ENCODE results near the gene BLCAP. TPM values are rescaled to one million over a fixed set of nuclear protein-coding genes. Genes with fewer than 3 reads are reported as not detected.
A peak's percentile ranks its signal among the peaks of the same experiment; 100 is the strongest.

The BLCAP gene
- total RNA-seq, 4 donors from 2014 or later = 66.4 to 104 (median 78.1) TPM

DNA sequence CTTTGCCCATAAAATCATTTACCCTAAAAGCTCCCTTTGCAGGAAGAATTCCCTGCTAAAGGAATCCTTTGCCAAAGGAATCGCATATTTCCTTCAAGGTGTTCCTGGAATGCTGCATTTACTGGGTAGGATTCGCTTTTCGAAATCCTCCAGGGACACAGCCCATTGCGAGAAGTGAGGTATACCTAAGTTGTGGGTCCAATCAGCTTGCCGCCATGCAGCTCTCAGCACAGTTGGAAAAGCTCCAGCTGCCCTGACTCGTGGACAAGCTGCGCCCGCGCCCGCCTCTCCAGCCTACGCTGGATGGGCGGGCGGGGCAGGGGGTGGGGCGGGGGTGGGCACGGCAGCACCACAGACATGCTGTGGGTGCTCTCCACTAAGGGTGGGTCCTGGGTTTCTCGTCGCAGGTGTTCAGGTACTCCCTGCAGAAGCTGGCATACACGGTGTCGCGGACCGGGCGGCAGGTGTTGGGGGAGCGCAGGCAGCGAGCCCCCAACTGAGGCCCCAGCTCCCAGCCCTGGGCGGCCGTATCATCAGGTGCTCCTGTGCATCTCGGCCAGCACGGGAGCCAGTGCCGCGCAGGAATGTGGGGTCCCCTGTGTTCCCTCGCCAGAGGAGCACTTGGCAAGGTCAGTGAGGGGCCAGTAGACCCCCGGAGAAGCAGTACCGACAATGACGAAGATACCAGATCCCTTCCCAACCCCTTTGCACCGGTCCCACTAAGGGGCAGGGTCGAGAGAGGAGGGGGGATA lies 5.2 kb downstream of the BLCAP start:
- DNase-seq = no peak
- Histone ChIP-seq H3K36me3 (peaks cover 0 to 41% (median 2%) of the 10 kb centered on the region in 3 donors), H3K9me3 (no peaks in the 10 kb centered on the region), H3K4me1 (peaks cover 47 to 95% (median 72%) of the 10 kb centered on the region in 3 donors), H3K4me3 (peak overlapping the region in 3 of 4 donors; percentile 4 to 39 (median 37)), H3K27ac (peak overlapping the region; percentile 28 to 98 (median 56)), H3K27me3 (no peaks in the 10 kb centered on the region)
- intact Hi-C loops (cut with DNase I) = loop anchor here (10.0 kb wide), 1 partner anchor 138 kb away; no protein-coding TSS in a partner anchor
- TF ChIP-seq POLR2A (IDR thresholded peaks at IDR 0.05) = no peak
- TF ChIP-seq, protein P1, sequence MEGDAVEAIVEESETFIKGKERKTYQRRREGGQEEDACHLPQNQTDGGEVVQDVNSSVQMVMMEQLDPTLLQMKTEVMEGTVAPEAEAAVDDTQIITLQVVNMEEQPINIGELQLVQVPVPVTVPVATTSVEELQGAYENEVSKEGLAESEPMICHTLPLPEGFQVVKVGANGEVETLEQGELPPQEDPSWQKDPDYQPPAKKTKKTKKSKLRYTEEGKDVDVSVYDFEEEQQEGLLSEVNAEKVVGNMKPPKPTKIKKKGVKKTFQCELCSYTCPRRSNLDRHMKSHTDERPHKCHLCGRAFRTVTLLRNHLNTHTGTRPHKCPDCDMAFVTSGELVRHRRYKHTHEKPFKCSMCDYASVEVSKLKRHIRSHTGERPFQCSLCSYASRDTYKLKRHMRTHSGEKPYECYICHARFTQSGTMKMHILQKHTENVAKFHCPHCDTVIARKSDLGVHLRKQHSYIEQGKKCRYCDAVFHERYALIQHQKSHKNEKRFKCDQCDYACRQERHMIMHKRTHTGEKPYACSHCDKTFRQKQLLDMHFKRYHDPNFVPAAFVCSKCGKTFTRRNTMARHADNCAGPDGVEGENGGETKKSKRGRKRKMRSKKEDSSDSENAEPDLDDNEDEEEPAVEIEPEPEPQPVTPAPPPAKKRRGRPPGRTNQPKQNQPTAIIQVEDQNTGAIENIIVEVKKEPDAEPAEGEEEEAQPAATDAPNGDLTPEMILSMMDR (IDR thresholded peaks at IDR 0.05) = no peak
- WGBS, 2 donors = 24 to 46% methylated on average over 8 to 11 of the region's 36 CpGs

DNA sequence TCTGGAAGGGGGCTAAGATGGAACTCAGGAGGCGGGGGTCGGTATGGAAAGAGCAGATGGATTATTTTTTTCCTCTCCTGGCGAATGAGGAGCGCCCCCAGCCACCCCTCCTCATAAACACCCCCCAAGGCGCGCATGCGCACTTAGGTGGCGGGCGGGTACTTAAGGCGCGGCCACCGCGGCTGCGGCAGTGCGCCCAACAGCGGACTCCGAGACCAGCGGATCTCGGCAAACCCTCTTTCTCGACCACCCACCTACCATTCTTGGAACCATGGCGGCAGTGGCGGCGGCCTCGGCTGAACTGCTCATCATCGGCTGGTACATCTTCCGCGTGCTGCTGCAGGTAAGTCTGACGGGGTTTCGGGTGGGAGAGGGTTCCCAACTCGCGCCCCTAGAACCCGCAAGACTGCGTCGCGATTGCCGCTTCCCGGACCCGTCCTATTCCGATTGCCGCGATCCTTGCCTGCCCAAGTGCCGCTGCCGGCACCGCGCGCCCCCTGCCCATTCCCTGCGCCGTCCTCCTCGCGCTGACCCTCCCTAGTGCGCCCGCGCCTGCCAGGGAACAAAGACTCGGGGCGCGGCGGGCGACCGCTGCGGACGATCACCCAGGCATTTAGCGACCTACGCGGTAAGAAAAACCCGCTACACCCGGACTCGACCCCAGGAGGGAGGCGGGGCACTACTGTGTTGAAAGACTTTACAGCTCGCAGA lies 6.5 kb downstream of the BLCAP start, which contains the start of gene NNAT:
TSS of gene NNAT (plus strand) at position 190 of the 711 bp plus-strand sequence. CDS start at position 272, 82 bp downstream.
- Histone ChIP-seq H3K9me3 (no peaks in the 10 kb centered on the region), H3K27me3 (no peaks in the 10 kb centered on the region), H3K4me3 (peak within 1 kb of the TSS in 3 of 4 donors; percentile 22 to 54 (median 37)), H3K36me3 (peaks cover 0 to 53% (median 4%) of the 10 kb centered on the region in 3 donors), H3K4me1 (peaks cover 40 to 100% (median 72%) of the 10 kb centered on the region in 3 donors), H3K27ac (peak within 1 kb of the TSS in 3 of 4 donors; percentile 57 to 79 (median 65))
- DNase-seq = no peak
- 61 to 72% methylated on average over 11 to 51 of the region's 69 CpGs for WGBS, 2 donors
- TF ChIP-seq, protein P1 (IDR thresholded peaks at IDR 0.05) = no peak
- no peak for TF ChIP-seq POLR2A (IDR thresholded peaks at IDR 0.05)
- intact Hi-C loops (cut with DNase I) = loop anchor here (10.0 kb wide), 1 partner anchor 136 kb away; no protein-coding TSS in a partner anchor

DNA sequence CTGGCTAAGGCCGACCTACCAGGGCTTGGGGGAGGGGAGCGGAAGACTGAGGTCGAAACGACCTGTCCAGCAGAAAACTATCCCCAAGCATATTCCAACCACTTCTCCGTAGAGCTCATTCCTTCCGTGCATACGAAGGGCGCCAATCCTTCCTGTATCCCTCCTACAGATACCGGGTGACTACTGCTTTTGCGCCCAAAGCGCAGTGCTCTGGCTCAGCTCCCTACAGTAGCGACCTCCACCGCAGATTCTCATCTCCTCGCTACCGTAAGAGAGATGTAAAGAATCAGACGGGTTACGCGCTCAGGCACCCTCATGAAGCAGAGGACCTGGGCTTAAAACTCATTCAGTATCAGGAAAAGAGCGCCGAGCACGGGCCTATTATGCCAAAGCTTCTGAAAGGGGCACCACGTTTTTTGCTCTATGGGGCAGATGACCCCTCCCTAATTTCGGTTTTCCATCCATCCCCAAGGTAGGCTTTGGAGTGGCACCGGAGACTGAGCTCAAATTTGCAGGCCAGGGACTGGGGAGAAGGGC lies 7.2 kb downstream of the BLCAP start:
- 75 to 81% methylated on average over 16 to 23 of the region's 24 CpGs for WGBS, 2 donors
- H3K4me1 ChIP-seq = peaks cover 33 to 100% (median 65%) of the 10 kb centered on the region in 3 donors

DNA sequence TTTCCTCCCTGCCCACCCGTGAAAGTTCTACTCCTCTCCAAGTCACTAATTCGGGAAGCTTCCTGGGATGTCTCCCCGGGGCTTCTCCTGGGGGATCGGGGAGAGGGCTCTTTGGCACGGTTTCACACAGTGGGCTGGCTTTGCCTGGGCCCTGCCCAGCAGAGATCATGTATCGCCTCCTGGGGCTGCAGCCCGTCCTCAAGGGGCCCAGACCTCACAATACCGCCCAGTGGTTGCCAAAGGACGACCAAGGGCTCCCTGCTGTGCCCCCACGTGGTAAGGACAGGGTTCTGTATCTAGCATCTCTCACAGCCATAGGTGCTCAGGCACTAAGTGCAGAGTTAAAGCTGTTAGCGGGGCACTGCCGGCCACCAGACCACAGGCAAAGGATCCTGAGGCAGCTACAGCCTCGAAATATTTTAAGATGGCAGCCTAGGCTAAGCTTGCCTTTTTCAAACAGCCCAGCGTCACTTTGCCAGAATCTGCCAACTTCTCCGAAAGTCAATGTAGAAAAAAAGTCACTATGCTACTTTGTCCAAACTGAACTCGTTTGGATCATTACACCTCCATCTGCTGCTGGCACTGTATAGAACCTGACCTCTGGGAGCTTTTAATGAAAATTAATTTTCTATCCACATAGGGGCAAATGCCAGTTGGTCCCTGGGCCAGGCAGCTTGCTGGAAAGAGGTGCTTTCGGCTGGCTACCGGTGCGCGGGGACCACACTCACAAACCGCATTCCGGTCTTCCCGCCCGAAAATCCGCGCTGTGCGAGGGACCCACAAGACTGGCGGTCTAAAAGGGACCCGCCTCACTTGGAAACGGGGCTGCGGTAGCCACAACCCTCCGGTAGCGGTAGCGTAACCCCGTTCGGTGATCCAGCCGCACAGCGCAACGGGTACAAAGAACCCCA lies 7.9 kb downstream of the BLCAP start:
- H3K27me3 ChIP-seq = no peaks in the 10 kb centered on the region
- no peak for TF ChIP-seq POLR2A (IDR thresholded peaks at IDR 0.05)
- TF ChIP-seq, protein P1 (IDR thresholded peaks at IDR 0.05) = no peak
- H3K9me3 ChIP-seq = no peaks in the 10 kb centered on the region
- DNase-seq = no peak
- intact Hi-C loops (cut with DNase I) = loop anchor here (10.0 kb wide), 1 partner anchor 135 kb away; no protein-coding TSS in a partner anchor
- peak overlapping the region in 1 of 4 donors; percentile 41 for H3K4me3 ChIP-seq
- peak overlapping the region in 3 of 4 donors; percentile 57 to 79 (median 65) for H3K27ac ChIP-seq
- 47 to 66% methylated on average over 11 to 30 of the region's 39 CpGs for WGBS, 2 donors
- H3K36me3 ChIP-seq = peaks cover 0 to 65% (median 14%) of the 10 kb centered on the region in 3 donors
- H3K4me1 ChIP-seq = peaks cover 26 to 96% (median 58%) of the 10 kb centered on the region in 3 donors

More for the DNA sequence above, 7.2 kb downstream of the BLCAP start:
- Histone ChIP-seq H3K27ac (peak overlapping the region in 3 of 4 donors; percentile 57 to 79 (median 65)), H3K27me3 (no peaks in the 10 kb centered on the region), H3K36me3 (peaks cover 0 to 60% (median 7%) of the 10 kb centered on the region in 3 donors), H3K9me3 (no peaks in the 10 kb centered on the region), H3K4me3 (peak overlapping the region in 1 of 4 donors; percentile 54)
- no peak for DNase-seq
- intact Hi-C loops (cut with DNase I) = loop anchor here (10.0 kb wide), 1 partner anchor 136 kb away; no protein-coding TSS in a partner anchor
- TF ChIP-seq POLR2A (IDR thresholded peaks at IDR 0.05) = no peak
- TF ChIP-seq, protein P1 (IDR thresholded peaks at IDR 0.05) = no peak
